ENCODE measurements around the gene AKR1D1.
A peak's percentile ranks its signal among the peaks of the same experiment; 100 is the strongest.

- peak in 5 of 7 experiments; percentile 20 to 83 (median 65) for TF ChIP-seq CTCF (IDR thresholded peaks at IDR 0.05)
- no peak for TF ChIP-seq EP300 (IDR thresholded peaks at IDR 0.05)
- no peak for TF ChIP-seq POLR2A (IDR thresholded peaks at IDR 0.05)
These were observed 85.4 kb downstream of the AKR1D1 start for GRCh38 chr7:138161600-138162081.

Data from stomach (tissue), 4 donors.